Sigmoid colon (tissue), 4 donors: ENCODE results near the gene ELFN2.

ENCODE experiments used
- EP300 ChIP-seq, 4 donors: sonication (generic); formaldehyde crosslinking; IDR thresholded peaks; one replicate each; pipeline ENCODE4 v1.6.1; 2017; ENCODE audit warnings: antibody characterized with exemption in 4 of 4
- TF ChIP-seq, protein P1 (sequence below), 4 experiments: fragments of 450-650 bp in 3 of 4; fragments of 200-600 bp in 1 of 4; IDR thresholded peaks; one replicate each; pipeline ENCODE4 v1.5.1; 2016 to 2019; ENCODE audit warnings: antibody characterized with exemption in 4 of 4, mild to moderate bottlenecking in 3 of 4, moderate library complexity in 2 of 4

DNA sequence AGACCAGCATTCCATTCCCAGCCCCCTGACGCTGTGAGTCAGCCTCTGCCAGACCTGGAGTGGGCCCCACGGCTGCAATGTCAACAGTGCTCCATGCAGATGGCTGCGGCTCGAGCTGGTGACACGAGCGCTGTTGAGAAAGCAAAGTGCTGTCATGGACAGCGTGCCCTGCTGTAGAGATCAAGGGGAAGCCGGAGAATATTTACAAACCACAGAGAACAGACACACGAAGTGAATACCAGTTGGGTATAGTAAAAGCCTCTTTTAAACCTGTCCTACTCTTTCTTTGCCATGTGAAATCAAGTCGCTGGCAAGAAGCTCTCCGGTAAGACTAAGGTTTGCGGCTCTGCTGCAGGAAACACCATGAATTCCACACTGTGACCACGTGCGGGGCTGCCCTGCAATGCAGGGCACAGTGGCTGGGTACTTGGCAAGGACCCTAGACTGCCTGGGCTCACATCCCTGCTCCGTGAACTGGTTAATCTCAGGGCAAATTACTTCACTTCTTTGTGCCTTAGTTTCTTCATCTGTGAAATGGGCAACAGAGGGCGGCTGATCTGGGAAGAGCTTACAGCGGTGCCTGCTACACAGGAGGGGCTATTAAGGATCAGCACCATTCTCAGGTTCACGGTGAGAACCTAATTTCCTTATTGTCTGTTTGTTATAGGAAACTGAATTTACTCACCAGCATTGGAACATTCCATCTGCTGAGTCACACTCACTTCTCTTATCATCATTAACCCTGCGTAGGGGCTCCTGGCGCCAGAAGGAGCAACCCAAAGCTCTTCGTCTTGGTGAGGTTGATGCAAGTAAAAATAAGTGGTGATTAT lies 27.8 kb upstream of the ELFN2 start:
- TF ChIP-seq, protein P1, sequence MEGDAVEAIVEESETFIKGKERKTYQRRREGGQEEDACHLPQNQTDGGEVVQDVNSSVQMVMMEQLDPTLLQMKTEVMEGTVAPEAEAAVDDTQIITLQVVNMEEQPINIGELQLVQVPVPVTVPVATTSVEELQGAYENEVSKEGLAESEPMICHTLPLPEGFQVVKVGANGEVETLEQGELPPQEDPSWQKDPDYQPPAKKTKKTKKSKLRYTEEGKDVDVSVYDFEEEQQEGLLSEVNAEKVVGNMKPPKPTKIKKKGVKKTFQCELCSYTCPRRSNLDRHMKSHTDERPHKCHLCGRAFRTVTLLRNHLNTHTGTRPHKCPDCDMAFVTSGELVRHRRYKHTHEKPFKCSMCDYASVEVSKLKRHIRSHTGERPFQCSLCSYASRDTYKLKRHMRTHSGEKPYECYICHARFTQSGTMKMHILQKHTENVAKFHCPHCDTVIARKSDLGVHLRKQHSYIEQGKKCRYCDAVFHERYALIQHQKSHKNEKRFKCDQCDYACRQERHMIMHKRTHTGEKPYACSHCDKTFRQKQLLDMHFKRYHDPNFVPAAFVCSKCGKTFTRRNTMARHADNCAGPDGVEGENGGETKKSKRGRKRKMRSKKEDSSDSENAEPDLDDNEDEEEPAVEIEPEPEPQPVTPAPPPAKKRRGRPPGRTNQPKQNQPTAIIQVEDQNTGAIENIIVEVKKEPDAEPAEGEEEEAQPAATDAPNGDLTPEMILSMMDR (IDR thresholded peaks at IDR 0.05): no peak
- TF ChIP-seq EP300 (IDR thresholded peaks at IDR 0.05): no peak
